Measurements from ENCODE around the gene KANK4. TPM values are rescaled to one million over a fixed set of nuclear protein-coding genes. Genes with fewer than 3 reads are reported as not detected.

KANK4 gene
- total and polyA plus RNA-seq, 12 donors: 0.12 to 1.1 (median 0.26) TPM; not detected in 2

DNA sequence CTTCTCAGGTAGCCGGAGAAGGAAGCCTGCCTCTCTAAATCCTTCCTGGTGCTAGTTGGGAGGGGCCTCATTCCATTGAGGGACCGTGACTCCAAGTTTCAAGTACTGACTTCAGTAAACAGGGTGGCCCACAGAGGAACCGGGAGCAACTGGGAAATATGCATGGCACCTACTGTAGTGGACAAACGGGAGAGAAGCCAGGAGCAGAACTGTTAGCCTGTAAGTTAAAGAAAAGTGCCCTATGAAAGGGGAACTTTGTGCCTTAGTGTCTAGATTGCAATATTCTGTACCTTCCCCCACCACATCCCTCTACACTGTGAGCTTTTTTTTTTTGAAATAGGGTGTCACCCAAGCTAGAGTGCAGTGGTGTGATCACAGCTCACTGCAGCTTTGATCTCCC is 33.2 kb upstream of the KANK4 start:
- WGBS, 4 donors: 79 to 86% (median 79%) methylated on average over 3 to 4 of the region's 4 CpGs
- DNase-seq: no peak
- intact Hi-C loops (cut with DNase I): no loop called here
- H3K27me3 ChIP-seq: no peaks in the 10 kb centered on the region
- TF ChIP-seq POLR2A (IDR thresholded peaks at IDR 0.05): no peak
- TF ChIP-seq, protein P1, sequence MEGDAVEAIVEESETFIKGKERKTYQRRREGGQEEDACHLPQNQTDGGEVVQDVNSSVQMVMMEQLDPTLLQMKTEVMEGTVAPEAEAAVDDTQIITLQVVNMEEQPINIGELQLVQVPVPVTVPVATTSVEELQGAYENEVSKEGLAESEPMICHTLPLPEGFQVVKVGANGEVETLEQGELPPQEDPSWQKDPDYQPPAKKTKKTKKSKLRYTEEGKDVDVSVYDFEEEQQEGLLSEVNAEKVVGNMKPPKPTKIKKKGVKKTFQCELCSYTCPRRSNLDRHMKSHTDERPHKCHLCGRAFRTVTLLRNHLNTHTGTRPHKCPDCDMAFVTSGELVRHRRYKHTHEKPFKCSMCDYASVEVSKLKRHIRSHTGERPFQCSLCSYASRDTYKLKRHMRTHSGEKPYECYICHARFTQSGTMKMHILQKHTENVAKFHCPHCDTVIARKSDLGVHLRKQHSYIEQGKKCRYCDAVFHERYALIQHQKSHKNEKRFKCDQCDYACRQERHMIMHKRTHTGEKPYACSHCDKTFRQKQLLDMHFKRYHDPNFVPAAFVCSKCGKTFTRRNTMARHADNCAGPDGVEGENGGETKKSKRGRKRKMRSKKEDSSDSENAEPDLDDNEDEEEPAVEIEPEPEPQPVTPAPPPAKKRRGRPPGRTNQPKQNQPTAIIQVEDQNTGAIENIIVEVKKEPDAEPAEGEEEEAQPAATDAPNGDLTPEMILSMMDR (IDR thresholded peaks at IDR 0.05): no peak
- H3K9me3 ChIP-seq (replicated peaks in 1 of 3): no peaks in the 10 kb centered on the region
- no peaks in the 10 kb centered on the region for H3K4me1 ChIP-seq (replicated peaks in 1 of 2)
- H3K27ac ChIP-seq: no peak overlapping the region
- H3K36me3 ChIP-seq (replicated peaks in 1 of 2): no peaks in the 10 kb centered on the region
- no peak overlapping the region for H3K4me3 ChIP-seq

GRCh38 chr1:62349470-62350233 is 30.4 kb upstream of the KANK4 start:
- TF ChIP-seq, protein P1 (IDR thresholded peaks at IDR 0.05): no peak
- TF ChIP-seq POLR2A (IDR thresholded peaks at IDR 0.05): no peak
- Histone ChIP-seq H3K27me3 (no peaks in the 10 kb centered on the region), H3K4me3 (no peak overlapping the region), H3K4me1 (replicated peaks in 1 of 2) (no peaks in the 10 kb centered on the region), H3K27ac (no peak overlapping the region), H3K9me3 (replicated peaks in 1 of 3) (no peaks in the 10 kb centered on the region), H3K36me3 (replicated peaks in 1 of 2) (no peaks in the 10 kb centered on the region)
- WGBS, 4 donors: 84 to 91% (median 87%) methylated on average over 2 of the region's 2 CpGs
- DNase-seq: no peak
- intact Hi-C loops (cut with DNase I): no loop called here

DNA sequence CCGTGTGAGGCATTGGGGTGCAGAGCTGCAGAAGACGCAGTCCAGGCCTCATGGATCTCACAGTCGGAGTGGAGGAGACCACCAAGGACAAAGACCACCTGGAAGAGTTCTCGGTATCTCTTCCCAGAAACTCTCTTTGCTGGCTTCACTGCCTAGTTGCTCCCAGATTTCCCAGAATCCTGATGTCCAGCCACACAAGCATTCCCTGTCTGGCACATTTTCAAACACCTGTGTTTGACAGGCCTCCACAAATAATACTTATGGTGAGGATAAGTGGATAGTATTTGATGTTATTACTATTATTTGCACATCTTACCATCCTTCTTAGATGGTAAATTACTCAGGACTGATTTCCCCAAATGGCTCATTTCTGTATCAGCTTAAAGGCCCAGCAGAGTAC is 27.7 kb upstream of the KANK4 start:
- 85 to 98% (median 93%) methylated on average over 4 of the region's 4 CpGs for WGBS, 4 donors

DNA sequence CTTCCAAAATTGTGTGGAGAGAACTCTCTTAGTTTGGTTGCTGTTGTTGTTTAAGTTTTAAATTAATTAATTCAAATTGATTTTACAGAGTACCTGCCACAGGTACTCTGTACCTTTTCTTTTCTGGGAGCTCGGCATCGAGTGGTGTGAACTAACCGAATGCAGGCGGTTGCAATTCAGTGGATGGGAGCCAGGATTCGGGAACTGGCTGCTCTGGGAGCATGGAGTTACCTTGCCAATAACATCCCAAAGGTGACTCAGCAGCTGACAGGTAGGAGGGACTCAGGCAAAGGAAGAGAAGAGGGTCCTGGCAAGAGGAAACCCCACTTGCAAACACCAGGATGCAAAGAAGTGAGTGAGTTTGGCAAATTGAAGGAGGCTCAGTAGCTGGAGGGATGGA is 24.7 kb upstream of the KANK4 start:
- WGBS, 4 donors: 77 to 93% (median 90%) methylated on average over 5 of the region's 5 CpGs
- no peaks in the 10 kb centered on the region for H3K9me3 ChIP-seq (replicated peaks in 1 of 3)
- intact Hi-C loops (cut with DNase I): no loop called here
- H3K4me1 ChIP-seq (replicated peaks in 1 of 2): no peaks in the 10 kb centered on the region
- no peak overlapping the region for H3K27ac ChIP-seq
- DNase-seq: no peak
- H3K27me3 ChIP-seq: no peaks in the 10 kb centered on the region
- H3K4me3 ChIP-seq: no peak overlapping the region
- no peaks in the 10 kb centered on the region for H3K36me3 ChIP-seq (replicated peaks in 1 of 2)
- no peak for TF ChIP-seq POLR2A (IDR thresholded peaks at IDR 0.05)
- TF ChIP-seq, protein P1 (IDR thresholded peaks at IDR 0.05): no peak

More for the DNA sequence above, 27.7 kb upstream of the KANK4 start:
- Histone ChIP-seq H3K27ac (no peak overlapping the region), H3K36me3 (replicated peaks in 1 of 2) (no peaks in the 10 kb centered on the region), H3K27me3 (no peaks in the 10 kb centered on the region), H3K9me3 (replicated peaks in 1 of 3) (no peaks in the 10 kb centered on the region), H3K4me3 (no peak overlapping the region), H3K4me1 (replicated peaks in 1 of 2) (no peaks in the 10 kb centered on the region)
- TF ChIP-seq POLR2A (IDR thresholded peaks at IDR 0.05): no peak
- TF ChIP-seq, protein P1 (IDR thresholded peaks at IDR 0.05): no peak
- intact Hi-C loops (cut with DNase I): no loop called here
- DNase-seq: no peak

Measured in adrenal gland (tissue), 12 donors.